HG03354 (cell line): ENCODE measurements around the gene ACVR1.
"Not testable (repeated sequence)": the region's sequence is repeated elsewhere in the genome, so short reads cannot be mapped to it uniquely, and the experiment has no call there.

Source experiments
- ATAC-seq: cut with Tn5 transposase; IDR thresholded peaks from one replicate; pipeline ENCODE4 v1.9.1; 2021; ENCODE audit warnings: mild to moderate bottlenecking; ENCODE audit not compliant: unreplicated experiment, poor library complexity, severe bottlenecking

The ACVR1 gene

GRCh38 chr2:157743051-157743450, 133.1 kb downstream of the ACVR1 start:
- ATAC-seq, result peak; percentile 72

GRCh38 chr2:157741819-157742484, 134.2 kb downstream of the ACVR1 start:
- no peak for ATAC-seq

GRCh38 chr2:157737656-157738055, 138.5 kb downstream of the ACVR1 start:
- ATAC-seq, result no peak

- ATAC-seq, result peak; percentile 91
Measured at GRCh38 chr2:157735532-157735931, 140.6 kb downstream of the ACVR1 start.

DNA sequence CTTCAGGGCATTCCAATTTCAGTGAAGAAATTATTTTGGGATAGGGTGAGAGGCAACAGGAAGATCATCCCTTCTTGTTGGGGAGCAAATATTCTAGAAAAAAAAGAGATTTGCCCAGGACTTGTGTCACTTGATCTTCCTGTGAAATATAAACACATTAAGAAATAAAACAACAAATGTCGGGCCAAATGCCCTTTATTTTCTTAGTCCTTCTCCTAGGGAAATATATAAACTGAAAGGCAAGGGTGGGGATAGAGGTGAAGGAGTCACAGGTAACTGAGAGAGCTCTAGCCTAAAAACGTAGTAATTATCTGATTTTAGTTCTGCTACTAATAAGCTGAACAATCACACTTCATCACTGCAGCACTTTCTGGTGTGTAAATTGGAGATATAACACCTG, 142.9 kb downstream of the ACVR1 start:
- ATAC-seq, result no peak

DNA sequence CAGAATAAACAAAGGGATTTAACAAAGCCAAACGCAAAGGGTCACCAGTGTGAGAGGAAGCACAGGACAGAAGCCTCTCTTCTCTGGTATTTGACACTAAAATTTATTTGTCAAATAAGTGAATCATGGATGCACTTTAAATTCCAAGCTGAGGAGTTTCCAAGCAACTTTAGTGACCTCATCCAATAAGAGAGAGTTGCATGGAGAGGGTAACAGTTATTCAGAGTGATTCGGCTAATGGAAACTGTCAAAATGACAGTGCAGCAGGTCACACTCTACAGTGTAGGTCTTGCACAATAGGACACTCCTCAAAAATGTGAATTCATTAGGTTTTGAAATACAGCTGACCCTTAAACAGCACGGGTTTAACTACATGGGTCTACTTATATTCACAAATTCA, 143.5 kb downstream of the ACVR1 start:
- ATAC-seq, result no peak

- no peak for ATAC-seq
Measured at GRCh38 chr2:157727693-157728092, 148.4 kb downstream of the ACVR1 start.

- ATAC-seq, result no peak
Measured at GRCh38 chr2:157726946-157727345, 149.2 kb downstream of the ACVR1 start.

DNA sequence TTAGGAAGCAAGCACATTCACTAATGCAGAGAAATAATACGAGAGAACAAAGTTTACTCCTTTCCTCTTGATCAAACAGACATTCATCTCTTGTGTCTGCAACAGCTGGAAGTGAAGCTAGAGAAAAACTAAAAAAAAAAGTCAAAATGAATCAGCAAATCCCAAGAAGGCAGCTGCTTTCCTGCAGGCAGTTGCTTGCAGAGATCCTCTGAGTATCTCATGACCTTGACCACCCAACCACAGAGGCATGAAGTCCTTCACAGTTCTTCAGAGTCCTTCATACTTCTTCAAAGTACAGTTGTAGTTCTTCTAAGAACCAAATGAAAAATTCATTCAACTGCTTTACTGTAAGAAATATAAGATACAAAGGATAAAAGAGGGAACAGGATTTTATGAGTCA, 150.3 kb downstream of the ACVR1 start:
- no peak for ATAC-seq

DNA sequence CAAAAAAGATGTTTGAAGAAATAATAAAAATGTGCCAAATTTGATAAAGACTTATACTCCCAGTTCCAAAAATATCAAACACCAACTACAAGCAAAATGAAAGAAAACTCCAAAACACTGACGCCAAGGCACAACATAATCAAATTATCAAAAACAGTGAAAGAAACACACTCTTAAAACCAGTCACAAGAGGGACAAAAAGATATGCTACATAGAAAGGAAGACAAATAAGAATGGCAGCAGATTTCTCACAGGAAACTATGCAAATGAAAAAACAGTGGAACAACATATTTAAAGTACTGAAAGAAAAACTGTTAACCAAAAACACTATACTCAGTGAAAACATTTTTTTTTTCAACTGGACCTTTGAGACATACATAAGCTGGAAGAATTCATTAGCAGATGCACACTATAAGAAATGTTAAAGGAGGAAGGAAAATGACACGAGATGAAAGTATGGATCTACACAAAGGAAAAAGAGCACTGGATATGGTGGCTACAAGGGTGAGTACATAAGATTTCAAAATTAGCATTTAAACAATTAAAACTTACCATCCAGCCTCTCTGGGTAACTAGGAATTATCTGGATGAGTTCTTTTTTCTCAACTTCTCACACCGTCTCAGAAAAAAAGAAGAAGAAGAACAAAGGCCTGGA, 153.4 kb downstream of the ACVR1 start:
- no peak for ATAC-seq

- ATAC-seq, result no peak
Measured at GRCh38 chr2:157720504-157720903, 155.6 kb downstream of the ACVR1 start.

DNA sequence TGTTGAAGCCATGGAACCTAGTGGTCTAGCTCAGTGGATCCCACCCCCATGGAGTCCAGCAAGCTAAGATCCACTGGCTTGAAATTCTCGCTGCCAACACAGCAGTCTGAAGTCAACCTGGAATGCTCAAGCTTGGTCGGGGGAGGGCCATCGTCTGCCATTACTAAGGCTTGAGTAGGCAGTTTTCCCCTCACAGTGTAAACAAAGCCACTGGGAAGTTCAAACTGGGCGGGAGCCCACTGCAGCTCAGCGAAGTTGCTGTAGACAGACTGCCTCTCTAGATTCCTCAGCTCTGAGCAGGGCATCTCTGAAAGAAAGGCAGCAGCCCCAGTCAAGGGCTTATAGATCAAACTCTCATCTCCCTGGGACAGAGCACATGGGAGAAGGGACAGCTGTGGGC, 171.5 kb downstream of the ACVR1 start:
- ATAC-seq, result not testable (repeated sequence)

GRCh38 chr2:157704148-157704547, 172.0 kb downstream of the ACVR1 start:
- ATAC-seq, result not testable (repeated sequence)

DNA sequence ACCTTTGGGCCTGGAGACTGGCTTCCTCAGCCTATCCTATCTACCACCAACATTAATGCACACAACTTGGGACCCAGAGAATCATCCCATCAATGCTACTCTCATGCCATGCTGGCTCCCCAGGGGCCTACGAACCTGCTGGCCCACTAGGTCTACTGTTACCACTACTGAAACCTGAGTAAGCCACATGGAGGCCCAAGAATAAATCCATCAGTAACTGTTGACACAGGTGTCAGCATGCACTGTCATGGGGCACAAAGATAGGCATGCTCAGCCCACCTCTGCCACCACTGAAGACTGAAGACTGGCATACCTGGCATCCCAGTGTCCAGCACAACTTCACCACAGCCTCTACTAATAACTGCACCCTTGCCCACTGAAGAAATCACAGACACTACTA, 176.3 kb downstream of the ACVR1 start:
- no peak for ATAC-seq

GRCh38 chr2:157699009-157699408, 177.1 kb downstream of the ACVR1 start:
- ATAC-seq, result no peak

- no peak for ATAC-seq
Measured at GRCh38 chr2:157698430-157698829, 177.7 kb downstream of the ACVR1 start.

DNA sequence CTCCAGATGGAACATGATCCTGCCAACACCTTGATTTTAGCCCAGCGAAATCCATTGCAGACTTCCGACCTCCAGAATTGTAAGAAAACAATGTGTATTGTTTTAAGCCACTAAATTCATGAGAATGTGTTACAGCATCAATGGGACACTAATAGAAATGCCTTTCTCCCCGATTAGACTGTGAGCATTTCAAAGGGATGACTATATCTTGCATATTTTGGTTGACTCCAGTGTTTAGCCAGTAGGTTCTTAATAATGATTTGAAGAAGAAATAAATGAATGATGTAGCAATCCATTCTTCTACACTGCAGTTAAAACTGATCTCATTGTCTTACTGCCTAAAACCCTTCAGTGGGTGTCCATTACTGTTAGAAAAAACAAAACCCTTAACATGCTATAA, 180.1 kb downstream of the ACVR1 start:
- ATAC-seq, result no peak

DNA sequence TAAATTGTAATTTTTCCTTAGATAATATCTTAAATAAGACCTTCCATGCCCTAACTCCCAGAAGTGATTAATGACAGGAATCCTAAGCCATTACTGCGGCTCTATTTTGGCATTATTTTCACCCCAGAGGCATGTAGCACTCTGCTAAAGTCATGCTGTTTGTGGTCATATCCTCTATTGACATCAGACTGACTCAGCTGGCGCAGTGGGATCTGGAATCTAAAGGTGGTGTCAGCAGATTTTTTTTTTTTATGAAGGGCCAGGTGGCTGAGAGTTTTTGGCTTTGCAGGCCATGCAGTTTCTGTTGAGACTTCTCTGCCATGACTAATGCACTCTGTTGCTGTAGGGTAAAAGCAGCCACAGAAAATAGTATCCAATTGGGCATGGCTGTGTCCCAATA, 183.4 kb downstream of the ACVR1 start:
- no peak for ATAC-seq

DNA sequence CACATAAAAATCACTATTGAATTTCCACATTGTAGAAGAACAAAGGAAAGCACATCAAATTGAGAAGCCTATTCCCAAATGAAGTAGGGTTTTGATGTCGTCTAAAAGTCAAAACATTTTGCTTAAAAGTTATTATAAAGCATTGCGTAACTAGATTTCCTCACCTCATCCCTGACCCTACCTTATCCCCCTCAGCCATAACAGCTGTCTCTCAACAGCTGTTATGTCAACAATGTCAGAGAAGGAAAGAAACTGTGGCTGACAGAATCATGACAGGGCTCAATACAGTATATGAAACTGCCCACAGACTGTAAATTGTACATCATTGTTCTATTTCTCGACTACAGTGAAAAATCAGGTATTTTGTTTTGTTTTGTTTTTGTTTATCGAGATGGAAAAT, 184.4 kb downstream of the ACVR1 start:
- no peak for ATAC-seq

- ATAC-seq, result no peak
Measured at GRCh38 chr2:157691131-157691530, 185.0 kb downstream of the ACVR1 start.
